Left renal cortex interstitium (tissue), 4 donors: ENCODE measurements around the gene DSE. TPM values are rescaled to one million over a fixed set of nuclear protein-coding genes. Genes with fewer than 3 reads are reported as not detected.

Experiments used
- DNase-seq, 4 donors: peaks; one replicate each; pipeline ENCODE4 v3.0.0-alpha.2; 2013; ENCODE audit warnings: low read depth in 4 of 4, low spot score in 2 of 4, missing footprints in 1 of 4
- polyA plus RNA-seq, 4 donors: library from polyadenylated mRNA; unstranded; fragments of 120-200 nt; gene quantifications; one replicate each; pipeline ENCODE4 v1.2.1, GENCODE V29; 2013; ENCODE audit not compliant: insufficient read length in 4 of 4

DSE gene
- polyA plus RNA-seq, 4 donors, result 43.0 to 46.2 (median 43.7) TPM

- DNase-seq, result no peak
These were observed 15.2 kb downstream of the DSE start for GRCh38 chr6:116385921-116386320.

- DNase-seq, result no peak
These were observed 16.0 kb downstream of the DSE start for GRCh38 chr6:116386581-116387299.

GRCh38 chr6:116387374-116387773 lies 16.6 kb downstream of the DSE start:
- DNase-seq, result no peak

- no peak for DNase-seq
These were observed 18.2 kb downstream of the DSE start for GRCh38 chr6:116388924-116389323.

GRCh38 chr6:116389357-116389756 lies 18.6 kb downstream of the DSE start:
- DNase-seq, result no peak

- DNase-seq, result no peak
These were observed 19.8 kb downstream of the DSE start for GRCh38 chr6:116390581-116390980.

DNA sequence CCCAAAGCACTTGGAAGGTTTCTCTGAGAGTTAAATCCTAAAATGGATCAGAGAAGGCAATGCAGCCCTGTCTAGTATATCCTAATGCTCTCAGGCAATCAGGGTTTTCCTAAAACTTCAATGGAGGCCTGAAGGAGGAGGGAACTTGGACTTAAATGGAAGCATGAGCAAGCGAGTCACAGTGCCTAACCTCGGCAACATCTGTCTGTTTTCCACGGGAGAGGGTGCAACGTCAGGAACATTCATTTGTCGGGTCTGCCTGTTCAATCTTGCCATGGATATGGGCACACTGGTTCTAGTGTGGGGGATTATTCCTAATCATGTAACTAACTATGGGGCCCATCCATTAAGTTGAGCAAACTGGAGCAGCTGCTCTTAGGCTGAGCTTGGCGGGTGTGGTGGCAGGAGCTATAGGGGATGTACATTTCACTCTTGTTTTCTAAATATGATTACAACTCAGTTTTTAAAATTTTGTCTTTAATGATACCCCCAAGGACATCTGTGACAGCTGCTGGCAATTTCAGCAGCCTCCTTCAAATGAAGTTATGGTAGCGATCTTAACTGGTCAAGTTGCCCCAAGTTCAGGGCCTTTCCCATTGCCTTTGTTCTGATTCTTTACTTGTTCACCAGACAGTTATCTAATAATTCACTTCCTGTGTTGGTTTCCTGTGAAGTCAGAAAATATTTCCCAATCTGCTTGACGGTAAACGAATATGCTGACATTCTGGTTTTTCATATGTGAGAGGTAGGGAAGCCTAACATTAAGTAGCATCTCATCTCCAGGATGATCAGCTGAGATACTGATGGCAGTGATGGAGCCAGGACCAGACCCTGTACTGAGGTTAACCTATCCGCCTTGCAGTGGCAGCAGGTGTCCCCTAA lies 21.6 kb downstream of the DSE start:
- no peak for DNase-seq

- no peak for DNase-seq
These were observed 22.7 kb downstream of the DSE start for GRCh38 chr6:116393430-116393829.

DNA sequence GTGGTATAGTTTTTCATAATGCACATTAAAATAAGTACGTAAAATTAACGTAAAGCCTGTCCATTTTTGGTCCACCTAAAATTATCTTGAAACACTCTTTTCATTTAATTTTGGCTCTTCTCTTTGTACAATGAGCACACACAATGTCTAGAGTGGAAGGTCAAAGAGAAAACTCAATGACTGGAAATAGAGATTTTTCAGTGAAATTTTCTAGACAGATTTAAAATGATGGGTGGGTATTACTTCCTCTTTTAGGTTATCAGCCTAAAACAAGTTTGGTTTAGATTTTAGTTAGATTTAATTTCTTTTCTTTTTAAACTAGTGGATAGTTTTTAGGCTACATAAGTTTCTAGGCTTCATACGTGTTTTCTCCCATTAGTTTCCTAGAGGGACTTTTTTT lies 24.9 kb downstream of the DSE start:
- no peak for DNase-seq

GRCh38 chr6:116396441-116396840 lies 25.7 kb downstream of the DSE start:
- no peak for DNase-seq

GRCh38 chr6:116397914-116398313 lies 27.2 kb downstream of the DSE start:
- no peak for DNase-seq

GRCh38 chr6:116398316-116399010 lies 27.7 kb downstream of the DSE start:
- DNase-seq, result no peak

GRCh38 chr6:116399287-116399686 lies 28.5 kb downstream of the DSE start:
- DNase-seq, result no peak

- DNase-seq, result no peak
These were observed 29.6 kb downstream of the DSE start for GRCh38 chr6:116400328-116400727.

GRCh38 chr6:116402108-116402937 lies 31.6 kb downstream of the DSE start:
- no peak for DNase-seq

DNA sequence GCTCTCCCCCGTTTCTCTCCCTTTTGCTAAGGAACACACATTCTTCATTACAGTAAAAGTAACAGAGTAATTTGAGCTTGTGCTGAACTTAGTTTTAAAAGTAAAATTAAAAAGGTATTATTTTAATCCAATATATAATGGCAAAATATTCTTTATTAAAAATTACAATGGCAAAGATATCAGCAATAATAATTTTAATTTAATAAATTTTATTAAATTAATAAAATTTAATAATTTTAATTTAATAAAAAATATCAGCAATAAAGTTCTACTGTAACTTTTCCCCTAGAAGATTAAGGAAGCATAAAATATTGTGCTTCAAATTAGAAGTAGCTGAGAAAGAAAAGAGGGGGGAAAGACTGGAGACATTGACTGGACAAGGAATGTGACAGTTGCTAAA lies 32.5 kb downstream of the DSE start:
- no peak for DNase-seq

GRCh38 chr6:116404696-116405095 lies 33.9 kb downstream of the DSE start:
- no peak for DNase-seq

DNA sequence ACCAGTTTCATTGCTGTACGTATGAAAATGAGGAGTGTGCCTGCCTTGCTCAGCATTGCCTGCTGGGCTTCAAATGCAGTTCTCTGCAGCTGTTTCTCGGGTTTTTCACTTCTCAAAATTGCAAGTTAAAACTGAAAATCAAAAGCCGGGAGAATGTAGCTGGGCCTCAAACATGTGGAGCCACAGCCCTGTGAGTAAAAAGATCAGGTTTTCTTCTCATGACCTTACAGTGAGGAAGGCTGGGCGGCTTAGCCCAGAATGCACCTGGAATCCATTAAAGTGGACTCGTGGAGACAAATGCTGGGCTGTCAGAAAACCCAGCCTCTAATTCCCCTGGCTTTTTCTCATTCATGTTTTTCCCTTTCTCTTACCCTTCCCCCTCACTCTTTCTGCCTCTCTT lies 34.4 kb downstream of the DSE start:
- DNase-seq, result no peak

DNA sequence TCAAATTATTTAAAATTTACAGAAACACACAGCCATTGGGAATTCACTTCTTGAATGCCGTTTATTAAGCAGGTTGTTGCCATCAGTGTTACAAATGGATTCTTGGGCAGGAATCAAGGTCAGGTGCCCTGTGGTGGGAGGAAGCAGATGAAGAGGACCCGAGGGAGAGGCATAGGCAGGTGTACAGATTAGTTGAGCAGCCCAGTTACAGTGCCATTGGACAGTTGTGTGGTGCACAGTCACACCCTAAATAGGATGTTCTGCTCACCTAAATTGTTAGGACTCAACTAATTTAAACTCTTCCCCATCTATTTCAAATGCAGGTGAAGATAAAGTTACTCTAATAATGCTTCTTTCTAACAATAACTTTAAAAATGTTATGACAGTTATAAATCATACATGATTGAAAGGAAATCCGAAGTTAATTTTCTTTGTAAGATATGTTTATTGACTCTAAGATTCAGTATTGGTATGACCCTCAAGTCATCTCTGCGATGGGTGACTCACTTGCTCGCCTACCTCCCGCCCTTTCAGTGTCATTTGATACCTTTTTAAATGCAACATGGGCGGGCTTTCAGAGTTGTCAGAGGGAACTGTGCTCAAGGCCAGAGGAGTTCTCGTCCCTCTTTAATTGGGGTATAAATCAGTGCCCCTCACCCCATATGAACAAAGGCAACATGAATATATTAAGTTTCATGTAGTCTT lies 35.1 kb downstream of the DSE start:
- DNase-seq, result no peak
